Left forelimb (tissue), 1 donor: ENCODE measurements around the gene USP49.
A peak's percentile ranks its signal among the peaks of the same experiment; 100 is the strongest.
"Not testable (repeated sequence)": the region's sequence is repeated elsewhere in the genome, so short reads cannot be mapped to it uniquely, and the experiment has no call there.

Source experiments
- DNase-seq: peaks from one replicate; pipeline ENCODE4 v3.0.0-alpha.2; 2018; ENCODE audit warnings: low spot score

USP49 gene

DNA sequence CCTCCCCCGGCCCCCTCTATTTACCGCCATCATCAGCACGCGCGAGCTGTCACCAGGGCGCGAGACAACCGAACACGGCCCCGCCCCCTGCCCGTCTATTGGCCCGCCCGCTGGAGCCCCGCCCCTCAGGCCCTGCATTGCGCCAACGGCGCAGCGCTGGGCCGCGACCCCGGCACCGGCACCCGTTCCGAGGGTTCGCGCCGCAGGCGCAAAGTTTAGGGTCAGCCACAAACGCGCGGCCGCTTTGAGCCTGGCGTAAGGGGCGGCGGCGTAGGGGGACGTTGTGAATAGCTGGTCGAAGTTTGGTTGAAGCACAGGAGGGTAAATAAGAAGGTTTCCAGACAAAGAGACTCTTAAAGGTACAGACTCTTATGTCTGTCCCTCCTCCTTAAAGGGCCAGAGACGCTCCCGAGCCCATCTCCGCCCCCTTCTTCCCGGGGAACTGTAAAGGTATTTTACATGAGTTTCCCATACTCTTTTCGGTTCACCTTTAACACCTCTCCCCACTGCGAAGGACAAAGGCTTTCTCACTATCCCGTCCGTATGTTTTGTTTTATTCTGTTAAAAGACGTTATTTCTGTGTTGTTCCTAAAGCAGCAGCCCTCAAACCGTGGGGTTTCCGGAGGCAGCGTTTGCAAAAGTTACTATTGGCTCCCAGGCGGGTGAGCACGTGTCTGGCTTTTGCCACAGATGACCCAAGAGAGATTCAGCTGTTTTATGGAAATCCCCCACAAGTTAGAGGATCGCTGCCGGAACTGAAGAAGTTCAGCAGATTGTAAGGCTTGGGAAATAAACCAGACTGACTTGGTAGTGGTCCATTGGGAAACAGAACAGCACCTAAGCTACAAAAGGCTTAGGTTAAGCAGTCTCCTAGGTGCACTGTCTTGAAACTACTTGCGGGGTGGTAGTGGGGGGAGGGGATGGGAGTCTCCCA is at the start of gene USP49:
Gene USP49 (minus strand): TSS at position 76 of the 934 bp plus-strand sequence. CDS start 88,392 bp downstream, outside the sequence.
- peak; percentile 95 for DNase-seq

- DNase-seq: no peak
Observed at GRCh38 chr6:41943456-41943855, 48.3 kb upstream of the USP49 start.

- not testable (repeated sequence) for DNase-seq
Observed at GRCh38 chr6:41942882-41943281, 47.7 kb upstream of the USP49 start.

DNA sequence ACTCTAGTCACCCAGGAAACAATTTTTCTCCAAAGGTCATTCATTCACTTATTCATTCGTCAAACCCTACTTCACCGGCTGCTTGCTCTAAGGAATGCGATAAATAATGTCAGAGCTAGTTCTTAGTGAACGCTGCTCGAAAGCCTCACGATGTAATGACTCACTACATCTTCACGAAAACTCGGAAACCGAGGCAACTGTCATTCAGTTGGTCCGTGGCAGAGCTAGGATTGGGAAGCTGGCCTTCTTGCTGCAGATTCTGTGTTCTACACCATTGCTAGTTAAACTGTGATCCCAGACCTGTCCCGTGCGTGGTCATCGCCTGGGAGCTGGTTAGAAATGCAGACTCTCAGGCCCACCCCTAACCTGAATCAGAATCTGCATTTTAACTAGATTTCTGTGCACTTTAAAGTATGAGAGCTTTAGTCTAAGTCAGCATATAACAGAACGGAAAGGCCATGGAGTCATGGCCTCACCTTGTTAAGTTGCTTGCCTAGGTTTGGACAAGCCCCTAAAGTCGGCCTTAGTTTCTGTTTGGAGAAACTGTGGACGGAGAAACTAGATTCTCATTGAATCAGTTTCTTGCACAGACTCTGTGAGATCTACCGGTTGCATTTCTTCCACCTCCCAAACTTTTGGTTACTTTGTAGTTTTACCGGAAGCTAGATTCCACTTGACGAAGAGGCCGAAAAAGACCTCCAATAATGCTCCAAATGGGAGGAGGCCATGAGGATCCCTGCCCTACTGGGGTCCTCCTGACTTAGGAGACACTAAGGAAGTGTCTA is 47.1 kb upstream of the USP49 start:
- no peak for DNase-seq

DNA sequence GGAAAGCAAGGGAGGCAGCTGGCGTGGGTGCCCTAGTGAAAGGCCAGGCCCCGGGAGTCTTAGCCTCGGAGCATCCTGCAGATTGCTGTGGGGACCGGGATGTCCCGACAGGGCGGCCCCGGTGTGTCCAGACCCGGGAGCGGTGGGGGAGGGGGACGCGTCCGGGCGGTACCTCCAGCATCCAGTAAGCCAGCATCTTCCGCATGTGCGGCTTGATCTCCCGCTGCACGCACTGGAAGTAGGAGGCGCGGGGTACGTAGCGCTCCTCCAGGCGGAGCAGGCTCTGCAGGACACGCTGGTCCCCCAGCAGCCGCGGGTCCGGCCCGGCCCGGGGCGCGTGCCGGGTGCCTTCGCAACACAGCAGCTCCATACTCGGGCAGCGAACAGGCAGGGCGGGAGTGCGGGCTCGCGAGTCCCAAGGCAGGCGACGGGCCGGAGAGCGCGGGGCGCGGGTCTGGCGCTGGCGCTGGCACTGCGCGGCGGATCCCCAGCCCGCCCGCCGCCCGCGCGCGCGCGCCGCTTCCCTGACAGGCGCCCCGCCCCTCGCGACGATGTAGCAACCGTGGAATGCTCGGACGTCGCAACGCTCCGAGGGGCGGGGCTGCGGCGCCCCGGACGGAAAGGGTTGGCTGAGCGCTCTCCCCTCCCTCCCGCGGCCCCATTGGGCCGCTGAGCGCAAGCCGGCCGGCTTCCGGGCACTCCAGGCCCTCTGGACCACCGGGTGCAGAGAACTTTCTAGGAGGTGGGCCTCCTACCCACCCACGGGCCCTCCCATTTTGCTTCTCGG is 46.3 kb upstream of the USP49 start, which contains the start of gene CCND3:
Gene CCND3 (minus strand): TSS at position 529 of the 787 bp plus-strand sequence. CDS start 159 bp downstream, at position 370.
- peak; percentile 93 for DNase-seq

- DNase-seq: peak; percentile 69
Observed at GRCh38 chr6:41940759-41941279, 45.6 kb upstream of the USP49 start.

- peak; percentile 65 for DNase-seq
Observed at GRCh38 chr6:41939848-41940758, 44.9 kb upstream of the USP49 start.

GRCh38 chr6:41939176-41939847 is 44.1 kb upstream of the USP49 start:
- peak; percentile 72 for DNase-seq

- DNase-seq: no peak
Observed at GRCh38 chr6:41938590-41939175, 43.5 kb upstream of the USP49 start.

- no peak for DNase-seq
Observed at GRCh38 chr6:41937861-41938574, 42.8 kb upstream of the USP49 start.

DNA sequence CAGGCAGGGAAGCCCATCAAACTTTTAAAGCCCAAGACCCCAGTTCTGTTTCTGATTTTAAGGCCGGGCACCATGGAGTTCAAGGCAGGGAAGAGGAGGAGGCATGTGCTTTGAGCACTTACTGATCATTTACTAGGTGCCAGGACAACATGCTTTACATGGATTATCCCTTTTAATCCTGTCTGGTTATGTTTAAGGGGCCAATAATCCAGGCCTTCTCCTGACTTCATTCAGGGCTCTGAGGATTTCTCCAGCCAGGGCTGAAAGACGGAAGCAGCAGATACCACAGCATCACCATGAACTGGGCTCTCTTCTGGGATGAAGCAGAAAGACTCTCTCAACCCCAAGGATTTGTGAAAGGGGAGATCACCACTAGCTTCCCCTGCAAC is 42.3 kb upstream of the USP49 start:
- DNase-seq: no peak

GRCh38 chr6:41936073-41936837 is 41.1 kb upstream of the USP49 start:
- DNase-seq: no peak

DNA sequence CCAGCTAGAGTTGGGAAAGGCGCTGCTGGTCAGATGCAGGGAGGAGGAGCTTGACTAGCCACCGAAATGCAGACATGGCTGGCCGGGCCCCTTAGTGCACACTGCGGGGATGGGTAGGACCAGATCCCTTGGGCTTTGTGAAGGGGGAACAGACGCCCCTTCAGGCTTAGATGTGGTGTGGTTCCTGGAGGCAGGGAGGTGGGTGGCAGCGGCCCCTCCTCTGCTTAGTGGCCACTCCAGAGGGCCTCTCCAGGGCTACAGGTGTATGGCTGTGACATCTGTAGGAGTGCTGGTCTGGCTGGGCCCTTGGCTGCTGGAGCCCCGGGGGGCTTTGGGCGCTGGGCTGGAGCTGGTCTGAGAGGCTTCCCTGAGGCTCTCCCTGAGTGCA is 40.5 kb upstream of the USP49 start:
- DNase-seq: no peak

GRCh38 chr6:41935193-41935574 is 40.0 kb upstream of the USP49 start:
- no peak for DNase-seq

- DNase-seq: no peak
Observed at GRCh38 chr6:41934278-41935192, 39.4 kb upstream of the USP49 start.

DNA sequence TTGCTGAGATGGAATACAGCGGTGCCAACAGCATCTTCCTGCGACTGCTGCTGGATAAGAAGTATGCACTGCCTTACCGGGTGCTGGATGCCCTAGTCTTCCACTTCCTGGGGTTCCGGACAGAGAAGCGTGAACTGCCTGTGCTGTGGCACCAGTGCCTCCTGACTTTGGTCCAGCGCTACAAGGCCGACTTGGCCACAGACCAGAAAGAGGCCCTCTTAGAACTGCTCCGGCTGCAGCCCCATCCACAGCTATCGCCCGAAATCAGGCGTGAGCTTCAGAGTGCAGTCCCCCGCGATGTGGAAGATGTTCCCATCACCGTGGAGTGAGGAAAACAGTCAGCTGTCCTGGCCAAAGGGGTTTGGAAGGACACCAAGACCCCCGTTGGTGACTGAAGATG is 37.2 kb upstream of the USP49 start:
- DNase-seq: no peak

DNA sequence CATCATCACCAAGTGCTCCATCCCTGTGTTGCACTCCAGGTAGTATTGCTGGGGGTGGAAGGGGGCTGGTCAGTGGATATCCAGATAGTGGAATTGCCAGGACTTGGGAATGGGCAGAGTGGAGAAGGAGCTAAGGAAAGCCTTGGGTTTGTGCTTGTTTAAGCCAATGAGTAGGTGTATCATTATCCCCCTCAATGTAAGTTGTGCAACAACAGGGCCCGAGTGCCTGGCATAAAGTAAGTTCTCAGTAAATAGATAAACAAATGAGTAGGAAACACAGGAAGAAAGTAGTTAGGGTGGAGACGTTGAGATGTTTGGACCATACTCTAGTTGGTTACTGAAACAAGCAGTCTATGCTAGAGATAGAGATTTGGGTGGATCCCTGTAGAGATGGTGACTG is 36.6 kb upstream of the USP49 start:
- no peak for DNase-seq
